ENCODE data around the gene CIT.

CIT gene

DNA sequence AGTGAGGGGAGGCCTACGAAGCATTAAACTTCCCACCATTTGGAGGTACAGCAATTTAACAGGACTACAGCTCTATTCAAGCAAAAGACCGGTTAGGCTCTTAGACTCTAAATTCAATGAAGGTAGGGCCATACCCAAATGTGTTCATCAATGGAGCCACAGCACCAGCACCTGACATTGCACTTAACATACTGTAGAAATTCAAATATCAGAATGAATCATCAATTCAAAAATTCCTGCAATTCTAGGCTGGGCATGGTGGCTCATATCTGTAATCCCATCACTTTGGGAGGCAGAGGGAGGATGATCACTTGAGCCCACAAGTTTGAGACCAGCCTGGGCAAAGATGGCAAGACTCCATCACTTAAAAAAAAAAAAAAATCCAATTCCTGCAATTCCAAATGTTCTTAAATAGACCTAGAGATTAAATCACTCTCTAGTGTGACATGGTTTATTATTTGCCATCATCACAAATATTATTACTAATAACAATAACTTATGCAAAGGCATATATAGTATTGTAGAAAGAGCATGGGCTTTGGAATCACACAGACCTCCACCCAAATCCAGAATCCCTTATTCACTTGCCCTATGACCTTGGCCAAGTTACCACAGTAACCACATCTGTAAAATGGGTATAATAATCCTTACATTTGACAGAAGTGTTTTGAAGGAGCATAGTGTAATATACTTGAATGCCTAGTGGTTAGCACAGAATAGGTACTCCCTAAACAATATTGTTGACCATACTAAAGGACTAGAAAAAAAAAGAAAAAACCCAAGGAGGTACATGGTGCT lies 59.4 kb downstream of the CIT start:
- no peak overlapping the region for H2AFZ ChIP-seq (ENCODE audit: low read depth, low read length)
- H3K9me3 ChIP-seq (ENCODE audit: low read length): peaks cover 6% of the 10 kb centered on the region
- H3K4me3 ChIP-seq (ENCODE audit: low read length): no peak overlapping the region
- no peaks in the 10 kb centered on the region for H3K27me3 ChIP-seq (ENCODE audit: insufficient read depth, low read length)
- H3K36me3 ChIP-seq (ENCODE audit: insufficient read depth, low read length): peaks cover 21% of the 10 kb centered on the region
- H3K4me1 ChIP-seq (ENCODE audit: insufficient read depth, low read length): no peaks in the 10 kb centered on the region

GRCh38 chr12:119809023-119809422 lies 68.1 kb downstream of the CIT start:
- Histone ChIP-seq H3K9me3 (ENCODE audit: low read length) (no peaks in the 10 kb centered on the region), H3K27me3 (ENCODE audit: insufficient read depth, low read length) (no peaks in the 10 kb centered on the region), H2AFZ (ENCODE audit: low read depth, low read length) (no peak overlapping the region), H3K4me1 (ENCODE audit: insufficient read depth, low read length) (no peaks in the 10 kb centered on the region), H3K36me3 (ENCODE audit: insufficient read depth, low read length) (peaks cover 5% of the 10 kb centered on the region), H3K4me3 (ENCODE audit: low read length) (no peak overlapping the region)

DNA sequence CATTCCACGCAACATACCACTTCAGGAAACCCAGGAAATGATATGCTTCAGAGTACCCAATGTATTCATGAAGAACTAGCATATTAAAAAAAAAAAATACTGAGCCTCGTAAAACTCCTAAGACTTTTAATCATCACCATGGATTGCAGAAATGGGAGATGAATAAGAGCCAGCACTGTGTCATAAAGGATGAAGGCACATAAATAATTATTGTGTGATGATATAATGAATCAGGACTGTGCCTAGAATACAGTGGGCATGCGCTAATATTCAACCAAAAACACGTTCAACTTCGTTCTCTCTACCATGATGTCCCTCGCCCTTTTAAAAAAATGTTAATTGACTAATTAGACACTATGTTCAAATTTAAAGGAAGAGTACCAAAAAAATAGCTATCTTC lies 68.7 kb downstream of the CIT start:
- Histone ChIP-seq H3K36me3 (ENCODE audit: insufficient read depth, low read length) (peaks cover 5% of the 10 kb centered on the region), H2AFZ (ENCODE audit: low read depth, low read length) (no peak overlapping the region), H3K4me3 (ENCODE audit: low read length) (no peak overlapping the region), H3K27me3 (ENCODE audit: insufficient read depth, low read length) (no peaks in the 10 kb centered on the region), H3K9me3 (ENCODE audit: low read length) (no peaks in the 10 kb centered on the region), H3K4me1 (ENCODE audit: insufficient read depth, low read length) (no peaks in the 10 kb centered on the region)

- H3K36me3 ChIP-seq (ENCODE audit: insufficient read depth, low read length): peaks cover 5% of the 10 kb centered on the region
- H3K9me3 ChIP-seq (ENCODE audit: low read length): no peaks in the 10 kb centered on the region
- H3K4me3 ChIP-seq (ENCODE audit: low read length): no peak overlapping the region
- no peaks in the 10 kb centered on the region for H3K4me1 ChIP-seq (ENCODE audit: insufficient read depth, low read length)
- no peak overlapping the region for H2AFZ ChIP-seq (ENCODE audit: low read depth, low read length)
- H3K27me3 ChIP-seq (ENCODE audit: insufficient read depth, low read length): no peaks in the 10 kb centered on the region
Observed at GRCh38 chr12:119807380-119807779, 69.7 kb downstream of the CIT start.

- H3K27me3 ChIP-seq (ENCODE audit: insufficient read depth, low read length): no peaks in the 10 kb centered on the region
- peaks cover 1% of the 10 kb centered on the region for H3K36me3 ChIP-seq (ENCODE audit: insufficient read depth, low read length)
- H3K4me1 ChIP-seq (ENCODE audit: insufficient read depth, low read length): no peaks in the 10 kb centered on the region
- H2AFZ ChIP-seq (ENCODE audit: low read depth, low read length): no peak overlapping the region
- no peak overlapping the region for H3K4me3 ChIP-seq (ENCODE audit: low read length)
- no peaks in the 10 kb centered on the region for H3K9me3 ChIP-seq (ENCODE audit: low read length)
Observed at GRCh38 chr12:119804011-119804641, 73.0 kb downstream of the CIT start.

GRCh38 chr12:119803381-119803791 lies 73.7 kb downstream of the CIT start:
- H3K9me3 ChIP-seq (ENCODE audit: low read length): no peaks in the 10 kb centered on the region
- no peaks in the 10 kb centered on the region for H3K27me3 ChIP-seq (ENCODE audit: insufficient read depth, low read length)
- no peak overlapping the region for H3K4me3 ChIP-seq (ENCODE audit: low read length)
- peaks cover 4% of the 10 kb centered on the region for H3K36me3 ChIP-seq (ENCODE audit: insufficient read depth, low read length)
- H2AFZ ChIP-seq (ENCODE audit: low read depth, low read length): no peak overlapping the region
- H3K4me1 ChIP-seq (ENCODE audit: insufficient read depth, low read length): no peaks in the 10 kb centered on the region

GRCh38 chr12:119802472-119802871 lies 74.6 kb downstream of the CIT start:
- no peak overlapping the region for H3K4me3 ChIP-seq (ENCODE audit: low read length)
- no peaks in the 10 kb centered on the region for H3K9me3 ChIP-seq (ENCODE audit: low read length)
- no peaks in the 10 kb centered on the region for H3K4me1 ChIP-seq (ENCODE audit: insufficient read depth, low read length)
- H2AFZ ChIP-seq (ENCODE audit: low read depth, low read length): no peak overlapping the region
- no peaks in the 10 kb centered on the region for H3K27me3 ChIP-seq (ENCODE audit: insufficient read depth, low read length)
- H3K36me3 ChIP-seq (ENCODE audit: insufficient read depth, low read length): peaks cover 4% of the 10 kb centered on the region

- H3K27me3 ChIP-seq (ENCODE audit: insufficient read depth, low read length): no peaks in the 10 kb centered on the region
- no peaks in the 10 kb centered on the region for H3K4me1 ChIP-seq (ENCODE audit: insufficient read depth, low read length)
- H3K9me3 ChIP-seq (ENCODE audit: low read length): no peaks in the 10 kb centered on the region
- H3K36me3 ChIP-seq (ENCODE audit: insufficient read depth, low read length): peaks cover 30% of the 10 kb centered on the region
- no peak overlapping the region for H3K4me3 ChIP-seq (ENCODE audit: low read length)
- H2AFZ ChIP-seq (ENCODE audit: low read depth, low read length): no peak overlapping the region
Observed at GRCh38 chr12:119797090-119797489, 80.0 kb downstream of the CIT start.

- H3K4me1 ChIP-seq (ENCODE audit: insufficient read depth, low read length): no peaks in the 10 kb centered on the region
- H3K27me3 ChIP-seq (ENCODE audit: insufficient read depth, low read length): no peaks in the 10 kb centered on the region
- H3K9me3 ChIP-seq (ENCODE audit: low read length): no peaks in the 10 kb centered on the region
- H3K36me3 ChIP-seq (ENCODE audit: insufficient read depth, low read length): peaks cover 30% of the 10 kb centered on the region
- H3K4me3 ChIP-seq (ENCODE audit: low read length): no peak overlapping the region
- H2AFZ ChIP-seq (ENCODE audit: low read depth, low read length): no peak overlapping the region
Observed at GRCh38 chr12:119796292-119796691, 80.8 kb downstream of the CIT start.

DNA sequence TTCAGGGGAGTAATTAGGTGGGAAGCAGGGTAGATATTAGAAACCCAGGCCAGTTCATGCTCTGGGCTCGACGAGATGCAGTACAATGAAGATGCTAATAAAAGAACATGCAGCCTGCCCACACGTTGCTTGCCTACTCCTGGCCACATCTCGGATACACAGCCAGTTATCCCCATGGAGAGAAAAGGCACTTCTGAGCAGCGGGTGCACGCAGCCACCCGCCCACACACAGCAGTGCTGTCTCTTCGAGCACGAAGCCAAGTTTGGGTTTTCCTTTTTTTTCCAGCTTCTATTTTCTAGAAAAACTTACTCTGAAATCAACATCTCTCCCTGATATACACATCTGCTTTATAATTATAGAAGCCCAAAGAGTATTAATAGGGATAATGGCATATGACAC lies 85.7 kb downstream of the CIT start:
- no peaks in the 10 kb centered on the region for H3K4me1 ChIP-seq (ENCODE audit: insufficient read depth, low read length)
- H3K9me3 ChIP-seq (ENCODE audit: low read length): peaks cover 2% of the 10 kb centered on the region
- H2AFZ ChIP-seq (ENCODE audit: low read depth, low read length): no peak overlapping the region
- H3K36me3 ChIP-seq (ENCODE audit: insufficient read depth, low read length): peaks cover 23% of the 10 kb centered on the region
- no peak overlapping the region for H3K4me3 ChIP-seq (ENCODE audit: low read length)
- no peaks in the 10 kb centered on the region for H3K27me3 ChIP-seq (ENCODE audit: insufficient read depth, low read length)

- H3K9me3 ChIP-seq (ENCODE audit: low read length): peaks cover 3% of the 10 kb centered on the region
- H2AFZ ChIP-seq (ENCODE audit: low read depth, low read length): no peak overlapping the region
- no peak overlapping the region for H3K4me3 ChIP-seq (ENCODE audit: low read length)
- no peaks in the 10 kb centered on the region for H3K4me1 ChIP-seq (ENCODE audit: insufficient read depth, low read length)
- no peaks in the 10 kb centered on the region for H3K27me3 ChIP-seq (ENCODE audit: insufficient read depth, low read length)
- H3K36me3 ChIP-seq (ENCODE audit: insufficient read depth, low read length): peaks cover 16% of the 10 kb centered on the region
Observed at GRCh38 chr12:119788786-119789185, 88.3 kb downstream of the CIT start.

DNA sequence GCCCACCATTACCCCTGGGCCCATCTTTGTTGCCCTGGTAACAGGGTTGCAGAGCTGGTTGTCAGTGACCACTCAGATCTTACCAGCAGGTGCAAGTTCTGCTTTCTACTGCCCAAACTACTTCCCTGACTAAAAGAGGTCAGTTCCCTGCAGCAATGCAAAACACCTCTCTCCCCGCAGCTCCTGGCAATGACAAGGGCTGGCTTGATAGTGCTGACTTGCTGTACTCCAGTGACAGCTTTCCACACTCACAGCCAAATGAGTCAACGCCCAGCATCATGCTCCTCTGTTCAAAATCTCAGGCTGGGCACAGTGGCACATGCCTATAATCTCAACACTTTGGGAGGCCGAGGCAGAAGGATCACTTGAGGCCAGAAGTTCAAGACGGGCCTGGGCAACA lies 90.6 kb downstream of the CIT start:
- Histone ChIP-seq H3K4me3 (ENCODE audit: low read length) (no peak overlapping the region), H3K9me3 (ENCODE audit: low read length) (peaks cover 3% of the 10 kb centered on the region), H3K36me3 (ENCODE audit: insufficient read depth, low read length) (peaks cover 30% of the 10 kb centered on the region), H2AFZ (ENCODE audit: low read depth, low read length) (no peak overlapping the region), H3K4me1 (ENCODE audit: insufficient read depth, low read length) (no peaks in the 10 kb centered on the region), H3K27me3 (ENCODE audit: insufficient read depth, low read length) (no peaks in the 10 kb centered on the region)

DNA sequence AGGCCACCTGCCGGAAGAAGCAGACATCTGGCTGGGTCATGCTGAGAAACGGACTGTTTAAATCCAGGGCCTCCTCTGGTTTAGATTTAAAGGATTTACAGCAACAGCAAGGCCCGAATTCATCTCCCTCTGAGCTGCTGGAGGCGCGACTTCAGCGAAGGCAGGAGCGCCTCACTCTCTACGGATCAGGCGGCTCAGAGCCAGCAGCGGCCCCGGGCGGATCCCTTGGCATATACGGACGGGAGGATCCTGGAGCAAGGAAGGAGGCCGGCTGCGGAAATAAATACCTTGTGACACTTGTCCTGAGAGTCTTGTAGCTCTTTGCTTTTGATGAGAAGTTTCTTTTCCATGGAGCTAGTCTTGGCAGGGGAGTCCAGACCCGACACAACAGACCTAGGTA lies 92.4 kb downstream of the CIT start:
- H3K9me3 ChIP-seq (ENCODE audit: low read length): peaks cover 3% of the 10 kb centered on the region
- no peaks in the 10 kb centered on the region for H3K27me3 ChIP-seq (ENCODE audit: insufficient read depth, low read length)
- peaks cover 37% of the 10 kb centered on the region for H3K36me3 ChIP-seq (ENCODE audit: insufficient read depth, low read length)
- H3K4me3 ChIP-seq (ENCODE audit: low read length): no peak overlapping the region
- no peak overlapping the region for H2AFZ ChIP-seq (ENCODE audit: low read depth, low read length)
- H3K4me1 ChIP-seq (ENCODE audit: insufficient read depth, low read length): no peaks in the 10 kb centered on the region
